Activated CD8-positive, alpha-beta memory T cell treated with anti-CD3 and anti-CD28 coated beads, Interleukin-2, amount 50 U/mL, for 1 hour (primary cell): Measurements from ENCODE around the gene DPF3.

Experiments
- DNase-seq: peaks from one replicate; pipeline ENCODE4 v3.0.0-alpha.2; 2020; ENCODE audit errors: extremely low read depth

The DPF3 gene

DNA sequence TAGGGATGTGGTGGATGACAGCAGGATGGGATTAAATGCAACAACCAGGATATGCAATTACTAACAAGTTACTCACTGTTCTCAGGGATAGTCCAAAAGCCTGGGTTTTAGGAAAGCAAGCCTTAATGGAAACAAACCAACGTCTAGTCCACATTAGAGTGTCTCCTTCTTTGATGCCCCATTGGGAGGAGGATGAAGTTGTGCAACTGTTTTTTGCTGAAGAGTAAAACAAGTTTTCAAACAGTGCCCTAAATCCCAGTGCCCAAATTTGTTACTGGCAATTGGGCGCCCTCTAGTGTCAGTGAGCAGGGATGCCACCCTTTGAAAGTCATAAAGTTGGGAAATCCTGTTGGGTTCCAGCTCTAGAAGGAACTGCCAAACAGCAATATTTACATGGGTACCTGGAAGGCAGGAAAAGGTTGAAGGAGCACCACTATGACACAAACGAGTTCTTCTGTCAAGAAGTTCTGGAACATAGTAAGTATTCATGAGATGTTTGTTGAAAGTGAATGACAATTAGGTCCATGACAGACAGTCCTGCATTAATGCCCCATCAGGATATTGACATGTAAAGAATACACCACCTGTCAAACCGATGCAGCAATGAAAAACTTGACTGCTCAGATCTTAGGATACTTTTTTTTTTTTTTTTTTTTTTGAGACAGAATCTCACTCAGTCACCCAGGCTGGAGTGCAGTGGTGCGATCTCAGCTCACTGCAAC lies 11.1 kb upstream of the DPF3 start:
- peak; percentile 44 for DNase-seq

GRCh38 chr14:72904218-72904617 lies 10.3 kb upstream of the DPF3 start:
- no peak for DNase-seq

DNA sequence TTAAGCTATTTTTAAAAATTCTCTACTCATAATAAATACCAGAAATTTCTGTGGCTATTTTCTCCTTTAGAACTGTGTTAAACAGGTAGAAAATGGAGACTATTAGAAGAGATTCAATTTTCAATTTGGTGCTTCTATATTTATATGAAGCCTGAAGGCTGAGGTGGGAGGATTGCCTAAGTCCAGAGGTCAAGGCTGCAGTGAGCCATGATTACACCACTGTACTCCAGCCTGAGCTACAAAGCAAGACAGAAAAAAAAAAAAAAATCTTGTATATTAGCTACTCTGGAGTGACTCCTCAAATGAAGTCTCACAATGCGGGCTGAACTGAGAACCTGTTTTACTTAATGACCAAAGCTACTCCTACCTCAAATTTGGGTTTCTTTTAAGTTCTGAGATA lies 9.8 kb upstream of the DPF3 start:
- DNase-seq, result no peak

DNA sequence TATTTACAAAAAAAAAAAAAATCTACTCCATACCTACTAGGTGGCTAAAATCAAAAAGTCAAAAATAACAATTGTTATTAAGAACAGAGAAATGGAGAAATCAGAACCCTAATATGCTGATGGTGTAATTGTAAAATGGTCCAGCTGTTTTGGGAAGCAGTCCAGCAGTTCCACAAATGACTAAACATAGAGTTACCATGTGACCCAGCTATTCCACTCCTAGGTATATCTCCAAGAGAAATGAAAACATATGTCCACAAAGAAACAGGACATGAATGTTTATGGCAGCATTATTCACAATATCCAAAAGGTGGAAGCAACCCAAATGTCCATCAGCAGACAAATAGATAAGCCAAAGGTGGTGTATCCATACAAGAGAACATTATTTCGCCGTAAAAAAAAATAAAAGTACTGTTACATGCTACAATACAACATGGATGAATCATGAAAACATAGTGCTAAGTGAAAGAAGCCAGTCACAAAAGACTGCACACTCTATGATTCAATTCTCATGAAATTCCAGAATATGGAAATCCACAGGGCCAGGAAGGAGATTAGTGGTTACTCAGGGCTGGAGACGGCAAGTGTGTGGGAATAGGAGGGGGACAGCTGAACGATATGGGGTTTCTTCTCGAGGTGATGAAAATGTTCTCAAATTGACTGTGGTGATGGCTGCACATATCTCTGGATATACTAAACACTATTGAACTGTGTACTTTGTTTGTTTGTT lies 9.1 kb upstream of the DPF3 start:
- DNase-seq, result no peak

DNA sequence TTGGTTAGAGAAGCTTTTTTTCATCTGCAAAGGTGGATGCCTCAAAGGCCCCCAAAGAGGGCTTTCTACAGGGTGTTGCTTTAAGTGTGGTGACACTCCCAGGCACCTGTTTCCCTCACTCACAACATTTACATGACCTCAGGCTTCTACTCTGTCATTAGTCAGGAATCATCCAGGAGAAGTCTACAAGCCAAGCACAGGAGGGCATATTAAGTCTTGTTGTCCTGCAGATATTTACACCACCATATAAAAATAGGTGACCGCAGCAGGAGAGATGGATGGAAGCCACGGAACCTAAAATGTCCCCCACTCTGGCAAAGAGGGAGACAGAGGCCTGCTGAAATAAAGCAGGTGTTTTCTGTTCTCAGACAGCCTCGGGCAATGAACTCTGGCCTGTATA lies 7.5 kb upstream of the DPF3 start:
- DNase-seq, result no peak

DNA sequence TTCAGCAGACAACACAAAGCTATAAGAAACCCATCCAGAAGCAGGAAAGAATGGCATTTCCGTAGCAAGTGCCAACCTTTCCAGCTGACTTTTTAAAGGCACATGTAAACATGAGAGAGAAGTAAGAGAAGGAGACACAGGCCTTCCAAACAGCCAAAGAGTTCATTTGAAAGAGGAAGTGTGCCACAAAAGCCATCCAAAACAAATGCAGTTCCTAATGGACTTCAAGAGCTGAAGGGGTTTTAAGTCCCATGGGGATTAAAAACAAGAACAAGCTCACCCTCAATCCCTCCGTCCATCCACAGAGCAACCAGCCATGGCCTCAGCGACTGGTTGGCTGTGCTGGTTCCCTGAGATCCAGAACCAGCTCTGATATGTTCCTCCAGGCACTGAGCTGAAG lies 4.5 kb upstream of the DPF3 start:
- DNase-seq, result no peak

DNA sequence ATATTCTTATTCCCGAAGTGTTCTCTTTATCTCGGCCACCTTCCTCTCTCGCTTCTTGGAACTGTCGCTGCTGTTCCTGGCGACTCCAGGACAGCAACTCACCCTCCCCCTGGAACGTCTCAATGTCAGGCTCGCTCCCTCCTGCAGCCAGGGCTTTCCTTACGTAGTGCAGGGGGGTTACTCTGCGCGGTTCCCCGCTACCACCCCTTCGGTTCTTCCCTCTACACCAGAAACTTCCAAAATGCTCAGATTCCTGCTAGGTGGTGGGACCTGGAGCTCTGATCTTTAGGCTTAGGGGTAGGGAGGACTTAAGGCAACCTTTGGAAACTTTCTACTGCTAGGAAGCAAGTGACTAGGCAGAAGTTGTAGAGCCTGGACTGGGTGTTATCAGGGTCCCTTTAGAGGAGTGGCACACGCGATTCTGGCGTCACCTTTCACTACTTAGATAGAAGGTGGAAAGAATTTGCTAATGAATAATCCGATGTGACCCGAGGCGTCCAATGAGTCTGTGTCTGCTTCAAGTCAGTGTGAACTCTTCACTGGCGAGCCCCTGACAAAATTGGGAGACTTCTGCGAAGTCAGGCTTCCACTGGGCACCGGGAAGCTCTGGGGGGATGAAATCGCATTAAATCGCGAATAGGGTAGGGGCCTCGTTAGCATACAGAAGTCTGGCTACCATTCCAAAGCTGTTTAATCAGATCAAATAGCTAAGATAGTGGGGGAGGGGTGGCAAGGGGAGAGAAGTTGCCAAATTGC lies 900 bp upstream of the DPF3 start:
- no peak for DNase-seq

DNA sequence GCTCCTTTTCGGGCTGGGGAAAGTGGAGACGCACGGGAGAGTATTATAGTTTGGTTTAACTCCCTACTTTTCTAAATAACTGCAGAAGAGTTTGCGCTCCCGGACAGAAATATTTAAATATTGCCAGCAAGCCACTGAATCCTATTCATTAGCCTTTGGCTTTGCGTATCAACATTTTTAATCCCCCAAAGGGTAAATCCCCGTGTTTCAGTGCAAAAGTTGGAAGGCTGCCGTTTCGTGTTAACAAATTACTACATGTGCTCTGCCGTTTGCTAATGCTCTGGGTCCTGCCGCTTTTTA lies 372 bp upstream of the DPF3 start:
- no peak for DNase-seq

DNA sequence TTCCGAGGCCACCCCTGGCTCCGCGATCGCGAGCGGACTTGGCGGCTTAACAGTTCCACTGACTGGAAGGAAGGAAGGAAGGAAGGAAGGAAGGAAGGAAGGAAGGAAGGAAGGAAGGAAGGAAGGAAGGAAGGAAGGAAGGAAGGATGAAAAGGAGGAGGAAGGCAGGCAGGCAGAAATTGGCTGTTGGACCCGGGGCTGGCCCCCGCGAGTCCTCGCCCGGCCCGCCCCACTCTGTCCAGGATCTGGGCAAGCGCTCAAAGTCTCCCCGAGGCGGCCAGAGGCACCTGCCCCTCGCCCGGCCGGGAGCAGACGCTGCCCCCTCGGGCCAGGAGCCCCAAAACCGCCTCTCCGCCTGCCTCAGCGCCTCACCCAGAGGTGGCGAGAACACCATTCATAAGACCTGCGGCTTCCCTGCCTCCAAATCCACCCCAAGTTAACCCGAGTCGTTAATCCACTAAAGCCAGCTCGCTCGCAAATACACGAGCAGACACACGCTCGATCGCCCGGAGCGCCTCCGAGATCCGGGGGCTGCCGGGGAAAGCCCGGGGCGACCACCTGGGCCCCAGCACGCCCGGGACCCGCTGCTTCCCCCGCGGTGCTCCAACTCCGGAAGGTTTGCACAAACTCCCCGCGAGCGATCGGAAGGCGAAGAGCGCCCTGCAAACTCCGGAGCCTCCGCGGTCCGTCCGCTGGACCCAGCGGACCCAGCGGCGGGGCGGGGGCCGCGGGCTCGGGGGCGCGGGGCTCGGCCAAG lies 844 bp downstream of the DPF3 start:
- no peak for DNase-seq

- DNase-seq, result no peak
Measured at GRCh38 chr14:72892103-72892878, 1.6 kb downstream of the DPF3 start.

GRCh38 chr14:72891666-72892102 lies 2.2 kb downstream of the DPF3 start:
- DNase-seq, result no peak

- DNase-seq, result no peak
Measured at GRCh38 chr14:72889366-72889765, 4.5 kb downstream of the DPF3 start.

DNA sequence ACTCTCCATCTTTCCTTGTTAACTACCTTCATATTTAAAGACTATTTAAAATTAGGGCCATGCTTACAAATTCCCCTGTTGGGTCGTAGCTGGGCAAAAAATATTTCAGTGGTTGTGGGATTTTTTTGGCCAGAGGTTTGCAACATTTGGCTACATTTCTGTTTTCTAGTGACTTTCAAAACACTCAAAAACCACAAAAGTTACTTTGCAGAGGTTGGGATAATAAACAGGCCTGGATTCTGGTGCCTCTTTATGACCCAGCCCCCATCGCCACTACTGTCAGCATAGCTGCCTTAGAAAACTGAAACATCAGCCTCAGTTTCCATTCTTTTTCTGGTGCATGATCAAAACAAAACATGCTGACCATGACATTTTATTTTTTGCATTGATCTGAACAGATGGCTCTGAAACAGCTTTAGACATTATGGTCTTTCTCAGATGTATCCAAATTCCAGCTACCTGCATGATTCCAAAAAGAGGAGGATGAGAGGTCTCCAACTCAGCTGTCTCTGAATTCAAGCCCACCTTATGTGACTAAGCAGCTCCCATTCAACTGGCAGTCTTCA lies 5.2 kb downstream of the DPF3 start:
- no peak for DNase-seq

DNA sequence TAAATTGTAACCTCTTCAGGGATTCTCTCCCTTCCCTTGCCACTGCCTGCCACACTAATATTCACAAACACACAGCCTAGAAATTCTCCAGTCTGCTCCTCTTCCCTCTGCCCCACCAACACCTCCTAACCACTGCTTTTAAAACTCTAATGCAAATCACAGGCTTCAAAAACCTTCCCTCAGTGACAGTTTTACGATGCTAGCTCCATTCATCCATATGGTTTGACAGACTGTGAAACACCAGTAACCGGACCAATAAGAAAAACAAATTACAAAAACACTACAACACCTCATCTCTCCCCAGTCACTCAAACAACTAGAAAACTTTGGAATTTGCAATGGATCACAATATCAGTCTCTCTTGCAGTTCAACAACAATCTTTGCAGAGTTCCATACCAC lies 5.7 kb downstream of the DPF3 start:
- DNase-seq, result no peak

DNA sequence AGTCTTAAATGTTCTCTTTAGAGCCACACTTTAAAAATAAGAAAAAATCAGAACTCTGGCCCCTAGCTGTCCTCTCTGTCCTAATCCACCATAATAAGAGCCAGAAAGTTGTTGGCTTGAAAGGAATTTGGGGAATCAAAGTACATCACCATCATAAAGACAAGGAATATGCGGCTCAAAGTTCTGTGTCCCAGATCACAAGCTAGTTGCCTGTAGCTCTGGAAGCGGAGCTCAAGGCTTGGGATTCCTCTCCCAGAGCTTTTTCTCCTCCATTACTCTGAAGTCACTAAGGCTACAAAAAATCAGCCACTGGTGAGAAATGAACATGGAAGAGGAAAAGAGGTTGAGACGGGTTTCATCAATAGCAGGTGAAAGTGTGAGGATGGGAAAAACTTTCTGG lies 6.4 kb downstream of the DPF3 start:
- DNase-seq, result no peak

DNA sequence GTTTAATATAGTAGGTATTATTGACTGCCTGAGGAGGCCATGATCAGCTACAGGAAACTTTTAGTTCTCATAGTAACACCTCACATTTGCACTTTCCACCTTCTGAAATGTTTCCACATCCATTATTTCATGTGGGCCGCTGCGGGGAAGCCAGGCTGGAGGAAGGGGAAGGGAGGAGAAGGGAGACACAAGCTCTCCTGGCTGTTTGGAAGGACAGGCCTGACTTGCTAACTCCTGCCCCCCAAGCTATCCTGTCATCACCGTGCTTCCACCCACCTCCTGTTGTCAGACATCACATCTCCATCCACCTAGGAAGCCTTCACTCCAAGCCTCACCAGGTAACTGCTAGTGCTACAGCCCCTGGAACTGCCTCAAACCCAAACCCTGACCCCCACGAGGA lies 9.5 kb downstream of the DPF3 start:
- no peak for DNase-seq

DNA sequence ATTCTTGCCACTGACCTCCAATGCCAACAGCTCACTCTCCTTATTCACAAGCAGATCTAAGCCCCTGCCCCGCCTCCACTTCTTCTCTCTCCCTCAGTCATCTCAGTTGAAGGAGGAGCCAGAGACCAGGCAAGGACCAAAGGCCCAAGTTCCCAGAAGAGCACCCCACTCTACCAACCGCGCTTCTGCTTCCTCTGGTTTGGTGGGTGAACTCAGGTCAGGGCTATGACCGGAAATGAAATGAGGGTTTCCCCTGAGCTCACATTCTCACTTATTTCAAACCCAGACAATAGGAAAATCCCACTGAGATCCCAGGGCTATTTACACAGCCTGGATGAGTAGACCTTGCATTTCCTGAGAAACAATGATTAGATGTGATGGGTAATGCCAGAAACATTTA lies 9.9 kb downstream of the DPF3 start:
- DNase-seq, result no peak

GRCh38 chr14:72883109-72883508 lies 10.8 kb downstream of the DPF3 start:
- no peak for DNase-seq

- DNase-seq, result no peak
Measured at GRCh38 chr14:72882463-72882862, 11.4 kb downstream of the DPF3 start.

DNA sequence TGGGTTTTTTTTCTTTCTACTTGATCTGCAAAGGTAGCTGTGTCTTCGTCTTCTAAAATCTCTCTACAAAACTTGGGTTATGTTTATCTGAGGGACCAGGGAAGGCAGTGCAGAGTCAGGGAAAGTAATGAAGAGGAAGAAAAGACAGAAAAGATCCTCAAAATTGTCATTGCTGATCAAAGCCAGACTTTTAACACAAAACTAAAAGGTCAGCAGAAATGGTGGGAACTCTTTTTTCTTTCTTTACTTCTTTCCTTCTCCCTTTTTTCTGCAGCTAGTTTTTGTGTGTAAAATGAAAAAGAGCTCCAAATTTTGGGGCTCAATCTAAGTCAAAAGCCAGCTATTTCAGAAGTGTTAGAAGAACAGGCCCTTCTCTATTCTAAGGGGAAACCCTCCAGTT lies 11.9 kb downstream of the DPF3 start:
- DNase-seq, result no peak

- no peak for DNase-seq
Measured at GRCh38 chr14:72881543-72881942, 12.4 kb downstream of the DPF3 start.
